ENCODE measurements around the gene DPM2.

DPM2 gene

GRCh38 chr9:127918183-127919107 is 19.2 kb downstream of the DPM2 start:
- DNase-seq (ENCODE audit: low read depth) = no peak

- DNase-seq (ENCODE audit: low read depth) = no peak
These were observed 20.1 kb downstream of the DPM2 start for GRCh38 chr9:127917603-127918002.

- no peak for DNase-seq (ENCODE audit: low read depth)
These were observed 20.7 kb downstream of the DPM2 start, which contains the start of gene ST6GALNAC4 for GRCh38 chr9:127916720-127917581. TSS of gene ST6GALNAC4 (minus strand) at chr9:127917041. CDS start at chr9:127916419, 622 bp downstream.

- no peak for DNase-seq (ENCODE audit: low read depth)
These were observed 21.6 kb downstream of the DPM2 start for GRCh38 chr9:127915801-127916719.

- DNase-seq (ENCODE audit: low read depth) = no peak
These were observed 22.3 kb downstream of the DPM2 start for GRCh38 chr9:127915325-127915752.

GRCh38 chr9:127913682-127914081 is 24.0 kb downstream of the DPM2 start:
- DNase-seq (ENCODE audit: low read depth) = no peak

GRCh38 chr9:127912882-127913281 is 24.8 kb downstream of the DPM2 start:
- no peak for DNase-seq (ENCODE audit: low read depth)

- DNase-seq (ENCODE audit: low read depth) = no peak
These were observed 25.4 kb downstream of the DPM2 start for GRCh38 chr9:127912296-127912695.

- no peak for DNase-seq (ENCODE audit: low read depth)
These were observed 26.9 kb downstream of the DPM2 start for GRCh38 chr9:127910613-127911205.

- DNase-seq (ENCODE audit: low read depth) = no peak
These were observed 27.8 kb downstream of the DPM2 start for GRCh38 chr9:127909839-127910273.

- DNase-seq (ENCODE audit: low read depth) = no peak
These were observed 29.1 kb downstream of the DPM2 start for GRCh38 chr9:127908660-127908926.

GRCh38 chr9:127907867-127908659 is 29.6 kb downstream of the DPM2 start:
- DNase-seq (ENCODE audit: low read depth) = no peak

GRCh38 chr9:127905788-127906191 is 31.9 kb downstream of the DPM2 start:
- DNase-seq (ENCODE audit: low read depth) = no peak

GRCh38 chr9:127905004-127905728 is 32.5 kb downstream of the DPM2 start:
- no peak for DNase-seq (ENCODE audit: low read depth)

GRCh38 chr9:127904561-127905003 is 33.1 kb downstream of the DPM2 start:
- no peak for DNase-seq (ENCODE audit: low read depth)

- no peak for DNase-seq (ENCODE audit: low read depth)
These were observed 33.8 kb downstream of the DPM2 start for GRCh38 chr9:127903557-127904475.

- no peak for DNase-seq (ENCODE audit: low read depth)
These were observed 38.3 kb downstream of the DPM2 start, which contains the start of gene ST6GALNAC6 for GRCh38 chr9:127899128-127899943. TSS of gene ST6GALNAC6 (minus strand) at chr9:127899603. CDS start at chr9:127897981, 1,622 bp downstream.

All from GM04503 (cell line).